ENCODE data around the gene FLT4.

Gene FLT4

DNA sequence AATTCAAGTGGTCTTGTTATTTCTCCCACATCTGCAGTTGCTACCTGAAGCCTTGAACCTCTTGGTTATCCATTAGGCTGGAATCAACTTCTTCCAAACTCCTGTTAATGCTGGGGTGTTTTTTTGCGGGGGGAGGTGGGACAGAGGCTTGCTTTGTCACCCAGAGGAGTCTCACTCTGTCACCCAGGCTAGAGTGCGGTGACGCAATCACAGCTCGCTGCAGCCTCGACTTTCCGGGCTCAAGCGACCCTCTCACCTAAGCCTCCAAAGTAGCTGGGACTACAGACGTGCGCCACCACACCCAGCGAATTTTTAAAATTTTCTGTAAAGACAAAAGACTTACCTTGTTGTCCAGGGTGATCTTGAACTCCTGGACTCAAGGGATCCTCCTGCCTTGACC, 62.5 kb downstream of the FLT4 start:
- no peak for DNase-seq

DNA sequence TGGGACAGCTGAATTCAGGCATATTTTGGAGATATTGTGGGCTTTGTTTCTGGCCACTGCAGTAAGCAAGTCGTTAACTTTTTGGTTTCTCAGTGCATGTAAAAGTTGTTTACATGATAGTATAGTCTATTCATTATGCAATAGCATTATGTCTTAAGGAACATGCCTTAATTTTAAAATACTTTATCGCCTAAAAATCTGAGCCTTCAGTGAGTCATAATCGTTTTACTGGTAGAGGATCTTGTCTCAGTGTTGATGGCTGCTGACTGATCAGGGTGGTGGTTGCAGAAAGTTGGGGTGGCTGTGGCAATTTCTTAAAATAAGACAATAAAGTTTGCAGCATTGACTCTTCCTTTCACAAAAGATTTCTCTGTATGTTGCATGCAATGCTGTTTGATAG, 63.2 kb downstream of the FLT4 start:
- no peak for DNase-seq

GRCh38 chr5:180583738-180584137, 65.7 kb downstream of the FLT4 start:
- DNase-seq: no peak

GRCh38 chr5:180580681-180581080, 68.7 kb downstream of the FLT4 start:
- DNase-seq: no peak

DNA sequence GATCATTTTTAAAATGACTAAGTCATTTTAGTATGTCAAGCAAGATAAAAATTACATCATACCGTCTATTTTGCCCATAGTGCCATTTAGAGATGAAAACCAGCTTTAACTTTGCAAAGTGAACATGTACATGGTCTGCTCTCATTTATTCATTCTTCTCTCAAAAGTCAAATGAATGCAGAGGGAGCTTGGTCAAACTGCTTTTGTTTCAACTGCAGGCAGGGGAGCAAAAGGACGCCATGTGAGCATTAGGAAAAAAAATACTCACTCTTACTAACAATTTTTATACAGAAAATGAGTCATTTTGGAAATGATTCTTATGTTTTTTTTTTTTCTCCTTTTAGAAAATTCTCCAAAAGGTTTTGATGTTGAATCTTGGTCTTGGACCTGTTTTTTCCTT, 73.8 kb downstream of the FLT4 start:
- DNase-seq: no peak

DNA sequence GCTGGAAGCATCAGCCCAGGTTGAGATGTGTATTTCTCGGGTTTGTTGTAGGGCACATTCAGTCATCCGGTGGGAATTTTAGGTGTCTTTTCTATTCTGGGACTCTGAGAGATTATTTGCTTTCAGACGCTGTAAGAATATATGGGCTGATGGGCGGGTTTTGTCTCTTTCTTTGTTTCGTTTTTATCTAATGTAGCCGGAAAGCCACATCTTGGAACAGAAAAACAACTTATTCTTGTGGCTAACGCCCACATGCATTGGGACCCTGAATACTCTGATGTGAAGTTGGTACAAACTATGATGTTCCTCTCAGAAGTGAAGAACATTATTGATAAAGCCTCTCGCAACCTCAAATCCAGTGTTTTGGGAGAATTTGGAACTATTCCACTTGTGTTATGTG, 80.5 kb downstream of the FLT4 start:
- no peak for DNase-seq

DNA sequence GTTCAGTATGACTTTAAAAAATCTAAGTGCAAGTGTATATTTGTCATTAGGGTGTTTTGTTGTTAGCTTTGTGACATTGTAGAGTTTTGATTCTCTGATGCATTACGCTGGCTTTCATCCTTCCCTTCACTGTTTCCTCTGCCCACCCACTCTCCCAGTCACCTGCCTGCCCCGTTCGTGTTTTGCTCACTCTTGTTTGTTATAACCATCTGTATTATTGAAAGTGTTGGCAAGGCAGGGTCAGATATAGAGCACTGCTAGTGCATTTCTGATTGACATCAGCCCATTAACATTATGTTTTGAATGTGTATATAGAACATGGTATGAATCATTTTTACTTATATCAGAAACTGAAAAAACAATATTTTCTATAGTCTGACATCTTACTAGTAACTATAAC, 85.4 kb downstream of the FLT4 start:
- no peak for DNase-seq

DNA sequence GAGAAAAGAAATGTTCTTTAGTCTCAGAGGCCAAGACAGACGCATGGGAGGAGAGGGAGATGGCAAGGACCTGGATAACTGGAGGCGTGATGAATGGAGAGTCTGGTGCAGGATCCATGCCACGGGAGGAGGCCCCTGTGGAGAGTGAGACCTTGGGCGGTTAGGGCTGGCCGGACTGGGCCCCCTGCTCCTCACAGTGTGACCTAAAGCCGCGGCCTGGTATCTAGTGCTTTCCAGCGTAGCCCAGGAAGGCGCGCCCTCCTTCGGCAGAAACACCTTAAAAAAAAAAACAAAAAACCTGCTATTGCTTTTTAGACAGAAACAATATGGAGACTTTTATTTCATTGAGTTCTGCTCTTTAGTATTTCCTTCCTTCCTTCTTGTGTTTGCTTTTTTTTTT, 91.2 kb downstream of the FLT4 start:
- DNase-seq: no peak

- DNase-seq: no peak
These were observed 92.1 kb downstream of the FLT4 start for GRCh38 chr5:180557217-180557809.

GRCh38 chr5:180555168-180555921, 94.1 kb downstream of the FLT4 start:
- no peak for DNase-seq

- no peak for DNase-seq
These were observed 95.9 kb downstream of the FLT4 start for GRCh38 chr5:180553530-180553929.
